Frontal cortex (tissue), 4 donors: ENCODE measurements around the gene PSORS1C1. TPM values are rescaled to one million over a fixed set of nuclear protein-coding genes. Genes with fewer than 3 reads are reported as not detected.
A peak's percentile ranks its signal among the peaks of the same experiment; 100 is the strongest.
"Not testable (repeated sequence)": the region's sequence is repeated elsewhere in the genome, so short reads cannot be mapped to it uniquely, and the experiment has no call there.

Experiments
- DNase-seq, 2 donors: peaks; one replicate each; pipeline ENCODE4 v3.0.0; 2012; ENCODE audit warnings: low spot score in 2 of 2
- FAIRE-seq: peaks from 2 replicates; lab custom pipeline; 2012; peaks lifted over from hg19 to GRCh38; lab: Jason Lieb, UNC
- total RNA-seq: library from RNA; depleted of rRNA; stranded (reverse); fragments of >200 nt; gene quantifications from one replicate; pipeline ENCODE4 v1.2.3, GENCODE V29; 2014
- donor health status: control.
- donor health status: control.
- donor health status: control.

PSORS1C1 gene
- total RNA-seq, 1 donor from 2014 or later: not detected

- DNase-seq: no peak
- FAIRE-seq: no peak
These were observed 56.5 kb downstream of the PSORS1C1 start for GRCh38 chr6:31170987-31171671.

GRCh38 chr6:31171931-31172905 lies 57.6 kb downstream of the PSORS1C1 start:
- no peak for FAIRE-seq

GRCh38 chr6:31172973-31173384 lies 58.4 kb downstream of the PSORS1C1 start:
- DNase-seq (no peak), FAIRE-seq (no peak)

More at GRCh38 chr6:31171931-31172905, 57.6 kb downstream of the PSORS1C1 start:
- DNase-seq: no peak

GRCh38 chr6:31173406-31173805 lies 58.8 kb downstream of the PSORS1C1 start:
- FAIRE-seq (no peak), DNase-seq (no peak)

- FAIRE-seq: no peak
- DNase-seq: no peak
These were observed 59.8 kb downstream of the PSORS1C1 start for GRCh38 chr6:31174378-31174777.

GRCh38 chr6:31175971-31176370 lies 61.4 kb downstream of the PSORS1C1 start:
- no peak for DNase-seq
- FAIRE-seq: no peak

- DNase-seq: no peak
- no peak for FAIRE-seq
These were observed 63.8 kb downstream of the PSORS1C1 start for GRCh38 chr6:31178143-31179041.

GRCh38 chr6:31179042-31179386 lies 64.4 kb downstream of the PSORS1C1 start:
- no peak for FAIRE-seq
- no peak for DNase-seq

GRCh38 chr6:31179896-31180295 lies 65.3 kb downstream of the PSORS1C1 start:
- no peak for FAIRE-seq

GRCh38 chr6:31180500-31180899 lies 65.9 kb downstream of the PSORS1C1 start:
- FAIRE-seq (no peak), DNase-seq (peak in 1 of 2 donors; percentile 61)

More at GRCh38 chr6:31179896-31180295, 65.3 kb downstream of the PSORS1C1 start:
- no peak for DNase-seq

GRCh38 chr6:31183287-31183686 lies 68.7 kb downstream of the PSORS1C1 start:
- DNase-seq, FAIRE-seq: not testable (repeated sequence)

GRCh38 chr6:31183859-31184258 lies 69.3 kb downstream of the PSORS1C1 start:
- FAIRE-seq, DNase-seq: not testable (repeated sequence)

GRCh38 chr6:31185695-31186051 lies 71.1 kb downstream of the PSORS1C1 start:
- not testable (repeated sequence) for FAIRE-seq, DNase-seq

- no peak for DNase-seq
These were observed 71.6 kb downstream of the PSORS1C1 start for GRCh38 chr6:31186052-31186734.

GRCh38 chr6:31187780-31188194 lies 73.2 kb downstream of the PSORS1C1 start:
- DNase-seq (no peak), FAIRE-seq (no peak)

More at GRCh38 chr6:31186052-31186734, 71.6 kb downstream of the PSORS1C1 start:
- no peak for FAIRE-seq

GRCh38 chr6:31189223-31189622 lies 74.6 kb downstream of the PSORS1C1 start:
- not testable (repeated sequence) for DNase-seq, FAIRE-seq
